Stimulated activated CD8-positive, alpha-beta memory T cell treated with anti-CD3 and anti-CD28 coated beads, Interleukin-7, amount 100 ng/mL, for 24 hours (primary cell): ENCODE measurements around the gene ZNF598.

Experiments used
- DNase-seq: peaks from one replicate; pipeline ENCODE4 v3.0.0-alpha.2; 2020; ENCODE audit warnings: low read depth

ZNF598 gene

GRCh38 chr16:2009791-2010510, at the start of gene ZNF598:
Gene ZNF598, minus strand, starts transcription at chr16:2009821.
- no peak for DNase-seq

- DNase-seq = no peak
Measured at GRCh38 chr16:2058872-2059271, 49.3 kb upstream of the ZNF598 start.

- no peak for DNase-seq
Measured at GRCh38 chr16:2058420-2058819, 48.8 kb upstream of the ZNF598 start.

GRCh38 chr16:2057438-2057837, 47.8 kb upstream of the ZNF598 start:
- DNase-seq = no peak

GRCh38 chr16:2056681-2057407, 47.2 kb upstream of the ZNF598 start:
- no peak for DNase-seq

- no peak for DNase-seq
Measured at GRCh38 chr16:2056077-2056476, 46.5 kb upstream of the ZNF598 start.

- no peak for DNase-seq
Measured at GRCh38 chr16:2054543-2055245, 45.1 kb upstream of the ZNF598 start.

- DNase-seq = no peak
Measured at GRCh38 chr16:2053897-2054296, 44.3 kb upstream of the ZNF598 start.

GRCh38 chr16:2053211-2053610, 43.6 kb upstream of the ZNF598 start:
- DNase-seq = no peak

GRCh38 chr16:2048116-2048543, 38.5 kb upstream of the ZNF598 start:
- DNase-seq = no peak

GRCh38 chr16:2047330-2048115, 37.9 kb upstream of the ZNF598 start, which contains the start of the genes NTHL1 and TSC2:
Gene NTHL1, minus strand, starts transcription at chr16:2047834. Its CDS starts 11 bp downstream, at chr16:2047823.
Gene TSC2, plus strand, starts transcription at chr16:2047985. Its CDS starts 631 bp downstream, at chr16:2048616.
- peak; percentile 87 for DNase-seq

- no peak for DNase-seq
Measured at GRCh38 chr16:2046893-2047329, 37.3 kb upstream of the ZNF598 start.

- no peak for DNase-seq
Measured at GRCh38 chr16:2045965-2046892, 36.6 kb upstream of the ZNF598 start.

GRCh38 chr16:2044541-2044940, 34.9 kb upstream of the ZNF598 start:
- DNase-seq = no peak

GRCh38 chr16:2043667-2044451, 34.2 kb upstream of the ZNF598 start:
- no peak for DNase-seq

- no peak for DNase-seq
Measured at GRCh38 chr16:2042986-2043666, 33.5 kb upstream of the ZNF598 start.

GRCh38 chr16:2042171-2042985, 32.8 kb upstream of the ZNF598 start:
- DNase-seq = no peak

- DNase-seq = no peak
Measured at GRCh38 chr16:2040787-2041522, 31.3 kb upstream of the ZNF598 start.
